ENCODE data around the gene PROP1. TPM values are rescaled to one million over a fixed set of nuclear protein-coding genes. Genes with fewer than 3 reads are reported as not detected.
"Not testable (repeated sequence)": the region's sequence is repeated elsewhere in the genome, so short reads cannot be mapped to it uniquely, and the experiment has no call there.

PROP1 gene
- total RNA-seq, 1 experiment from 2014 or later, result not detected

DNA sequence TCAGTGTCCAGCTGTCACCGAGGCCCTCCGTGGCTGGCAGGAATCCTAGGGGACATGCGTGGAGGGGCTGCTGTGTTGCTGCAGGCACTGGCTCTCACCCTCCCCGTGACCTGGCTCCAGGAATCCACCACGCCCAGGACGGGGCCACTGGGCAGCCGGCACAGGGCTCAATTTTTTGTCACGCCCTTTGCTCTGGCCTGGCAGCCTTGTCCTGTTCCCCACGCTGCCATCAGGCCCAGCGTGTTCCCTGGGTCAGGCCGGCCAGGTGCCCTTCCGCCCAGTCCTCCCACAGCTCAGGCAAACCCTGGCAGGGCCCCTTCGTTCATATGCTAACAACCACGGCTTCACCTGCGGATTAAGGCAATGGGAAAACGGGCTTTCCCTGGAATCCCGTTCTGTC lies 37.3 kb downstream of the PROP1 start:
- DNase-seq (ENCODE audit: low read depth), result no peak
- in situ Hi-C loops (cut with HindIII; ENCODE audit: low pct_unique_long_range_greater_than_20kb, low sequenced_read_pairs), result no loop called here

- no peak for DNase-seq (ENCODE audit: low read depth)
- in situ Hi-C loops (cut with HindIII; ENCODE audit: low pct_unique_long_range_greater_than_20kb, low sequenced_read_pairs), result no loop called here
Measured at GRCh38 chr5:177957241-177957640, 38.8 kb downstream of the PROP1 start.

DNA sequence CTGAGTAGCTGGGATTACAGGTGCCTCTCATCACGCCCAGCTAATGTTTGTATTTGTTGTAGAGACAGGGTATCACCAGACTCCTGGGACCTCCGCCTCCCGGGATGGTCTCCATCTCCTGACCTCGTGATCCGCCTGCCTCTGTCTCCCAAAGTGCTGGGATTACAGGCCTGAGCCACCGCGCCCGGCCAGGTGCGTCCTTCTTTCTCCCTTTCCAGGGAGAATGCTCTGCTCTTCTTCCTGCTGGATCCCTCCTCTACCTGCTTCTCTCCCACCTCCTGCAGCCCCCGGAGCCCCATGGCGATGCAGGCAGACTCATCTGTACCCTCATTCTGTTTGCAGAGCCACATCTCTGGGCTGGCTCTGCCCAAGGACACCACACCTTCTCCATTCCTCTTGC lies 42.9 kb downstream of the PROP1 start:
- DNase-seq (ENCODE audit: low read depth); in situ Hi-C loops (cut with HindIII; ENCODE audit: low pct_unique_long_range_greater_than_20kb, low sequenced_read_pairs): not testable (repeated sequence)

- in situ Hi-C loops (cut with HindIII; ENCODE audit: low pct_unique_long_range_greater_than_20kb, low sequenced_read_pairs); DNase-seq (ENCODE audit: low read depth): not testable (repeated sequence)
Measured at GRCh38 chr5:177949656-177950055, 46.4 kb downstream of the PROP1 start.

DNA sequence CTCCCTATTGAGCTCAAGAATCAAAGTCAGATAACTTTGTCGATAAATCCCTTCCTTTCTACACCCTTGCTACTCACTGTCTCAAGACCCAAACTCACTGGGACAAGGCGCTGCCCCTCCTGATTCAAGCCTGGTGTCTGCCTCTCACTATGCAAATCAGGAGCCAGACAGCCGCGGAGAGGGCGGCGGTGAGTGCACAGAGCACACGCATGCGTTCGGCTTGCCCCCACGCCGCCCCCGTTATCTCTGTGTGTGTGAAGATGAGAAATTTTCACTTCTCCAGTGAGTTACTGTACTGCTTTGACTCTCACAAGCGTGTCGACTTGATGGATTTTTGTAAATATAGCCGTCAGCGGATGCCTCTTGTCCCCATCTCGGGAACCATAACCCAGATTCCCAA lies 47.0 kb downstream of the PROP1 start:
- DNase-seq (ENCODE audit: low read depth); in situ Hi-C loops (cut with HindIII; ENCODE audit: low pct_unique_long_range_greater_than_20kb, low sequenced_read_pairs): not testable (repeated sequence)

DNA sequence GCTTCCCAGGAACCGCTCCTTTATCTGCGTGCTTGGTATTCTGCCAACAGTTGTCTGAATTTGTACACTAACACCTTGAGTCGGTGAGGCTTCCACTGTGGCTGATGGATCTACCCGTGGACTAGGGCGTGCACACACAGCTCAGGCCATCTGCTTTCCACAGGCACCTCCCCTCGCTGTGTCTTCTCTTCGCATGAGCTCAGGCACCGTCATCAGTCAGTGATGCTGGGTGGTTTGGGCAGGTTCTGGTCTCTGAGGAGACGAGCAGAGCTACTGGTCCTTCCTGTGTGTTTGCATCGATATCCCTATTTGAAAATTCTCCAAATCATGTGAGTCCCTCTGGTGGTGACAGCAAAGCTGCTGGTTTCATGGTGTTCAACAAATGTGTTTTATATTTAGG lies 48.1 kb downstream of the PROP1 start:
- DNase-seq (ENCODE audit: low read depth); in situ Hi-C loops (cut with HindIII; ENCODE audit: low pct_unique_long_range_greater_than_20kb, low sequenced_read_pairs): not testable (repeated sequence)

- in situ Hi-C loops (cut with HindIII; ENCODE audit: low pct_unique_long_range_greater_than_20kb, low sequenced_read_pairs); DNase-seq (ENCODE audit: low read depth): not testable (repeated sequence)
Measured at GRCh38 chr5:177945601-177946283, 50.3 kb downstream of the PROP1 start.

DNA sequence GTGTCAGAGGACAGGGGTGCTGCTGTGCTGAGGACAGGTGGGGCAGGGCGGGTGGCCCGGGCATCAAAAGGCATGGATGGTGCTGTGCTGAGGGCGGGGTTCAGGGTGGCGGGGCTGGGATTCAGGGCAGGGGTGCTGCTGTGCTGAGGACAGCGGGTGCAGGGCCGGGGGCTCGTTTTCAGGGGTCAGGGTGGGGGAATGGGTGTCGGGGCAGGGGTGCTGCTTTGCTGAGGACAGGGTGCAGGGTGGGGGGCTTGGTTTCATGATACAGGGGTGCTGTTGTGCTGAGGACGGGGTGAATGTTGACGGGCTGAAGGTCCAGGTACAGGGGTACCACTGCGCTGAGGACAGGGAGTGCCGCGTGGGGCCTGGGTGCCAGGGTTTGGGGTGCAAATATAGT lies 50.9 kb downstream of the PROP1 start:
- in situ Hi-C loops (cut with HindIII; ENCODE audit: low pct_unique_long_range_greater_than_20kb, low sequenced_read_pairs); DNase-seq (ENCODE audit: low read depth): not testable (repeated sequence)

DNA sequence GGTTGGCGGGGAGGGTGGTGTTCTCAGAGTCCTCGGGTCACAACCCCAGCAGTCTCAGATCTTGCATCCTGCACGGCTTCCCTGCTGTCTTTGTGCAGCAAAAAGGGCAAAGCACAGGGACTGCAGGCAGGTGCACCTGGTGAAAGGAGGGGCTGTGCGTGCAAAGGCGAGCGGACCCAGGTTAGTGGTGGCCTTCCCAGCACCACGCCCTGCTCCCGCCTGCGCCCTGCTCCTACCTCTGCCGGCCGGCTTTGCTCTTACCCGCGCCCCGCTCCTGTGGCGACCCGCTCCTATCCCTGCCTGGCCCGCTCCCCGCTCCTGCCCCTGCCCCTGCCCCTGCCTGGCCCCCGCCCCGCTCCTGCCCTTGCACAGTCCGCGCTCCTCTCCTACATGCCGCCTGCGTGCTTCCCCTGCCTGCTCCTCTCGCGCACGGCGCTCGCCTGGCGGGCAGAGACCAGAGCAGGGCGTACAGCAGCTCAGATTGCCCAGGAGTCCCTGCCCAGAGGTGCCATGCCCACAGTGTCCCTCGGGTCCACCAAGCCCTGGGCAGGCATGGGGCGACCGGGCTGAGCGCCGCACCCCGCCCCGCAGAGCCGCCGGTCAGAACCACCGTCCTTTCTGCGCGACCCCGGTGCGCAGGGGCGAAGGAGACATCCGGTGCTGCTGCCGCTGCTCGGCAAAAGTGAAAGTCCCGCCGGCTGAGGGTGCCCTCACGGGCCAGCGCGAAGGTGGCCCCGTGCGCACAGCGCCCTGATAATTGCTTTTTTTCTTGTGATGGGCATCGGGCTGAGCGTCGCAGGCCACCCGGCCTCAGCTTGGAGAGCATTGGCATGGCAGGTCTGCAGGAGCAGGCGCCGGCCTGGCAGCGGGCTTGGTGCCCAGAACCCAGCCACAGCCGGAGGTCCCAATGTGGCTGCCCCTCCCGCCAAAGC lies 52.0 kb downstream of the PROP1 start:
- DNase-seq (ENCODE audit: low read depth); in situ Hi-C loops (cut with HindIII; ENCODE audit: low pct_unique_long_range_greater_than_20kb, low sequenced_read_pairs): not testable (repeated sequence)

DNA sequence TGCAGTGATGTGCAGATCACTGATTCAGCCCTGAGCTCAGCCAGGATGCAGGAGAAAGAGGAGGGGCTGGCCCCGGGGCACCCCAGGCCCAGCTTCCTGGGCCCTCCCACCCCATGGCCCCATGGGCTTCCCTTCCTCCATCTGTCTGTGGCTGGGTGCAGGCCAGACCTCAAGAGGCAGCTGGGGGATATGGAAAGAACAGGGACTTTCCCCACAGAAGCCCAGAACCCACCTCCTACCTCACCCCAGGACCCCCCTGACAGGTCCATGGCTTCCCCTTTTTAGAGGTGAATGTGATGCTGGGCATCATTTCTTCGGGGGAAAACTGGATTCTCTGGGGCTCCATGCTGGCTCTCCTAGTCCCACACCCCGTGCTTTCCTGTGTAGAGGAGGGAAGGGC lies 53.1 kb downstream of the PROP1 start:
- not testable (repeated sequence) for DNase-seq (ENCODE audit: low read depth)

More for the DNA sequence above, 53.1 kb downstream of the PROP1 start:
- in situ Hi-C loops (cut with HindIII; ENCODE audit: low pct_unique_long_range_greater_than_20kb, low sequenced_read_pairs), result not testable (repeated sequence)

Other genes with a start within 250 kb of the PROP1 start
- gene FAM153A, start 213.3 kb downstream of the PROP1 start, total RNA-seq (2014; rRNA removed; shearing (Covaris generic); ENCODE audit: low replicate concordance), result not detected in 2 replicates
- gene N4BP3, start 117.3 kb upstream of the PROP1 start, total RNA-seq (2014; rRNA removed; shearing (Covaris generic); ENCODE audit: low replicate concordance), result 1.8 and 6.2 TPM in 2 replicates
- gene RMND5B, start 134.8 kb upstream of the PROP1 start, total RNA-seq (2014; rRNA removed; shearing (Covaris generic); ENCODE audit: low replicate concordance), result 60.2 and 63.2 TPM in 2 replicates
- 225 and 352 TPM in 2 replicates for gene NHP2, start 157.6 kb upstream of the PROP1 start, total RNA-seq (2014; rRNA removed; shearing (Covaris generic); ENCODE audit: low replicate concordance)
- not detected in 2 replicates for gene GMCL2, start 191.1 kb upstream of the PROP1 start, total RNA-seq (2014; rRNA removed; shearing (Covaris generic); ENCODE audit: low replicate concordance)
- gene HNRNPAB, start 208.3 kb upstream of the PROP1 start, total RNA-seq (2014; rRNA removed; shearing (Covaris generic); ENCODE audit: low replicate concordance), result 166 and 175 TPM in 2 replicates
- 31.0 and 34.8 TPM in 2 replicates for gene PHYKPL, start 236.6 kb upstream of the PROP1 start, total RNA-seq (2014; rRNA removed; shearing (Covaris generic); ENCODE audit: low replicate concordance)